Kidney glomerular epithelial cell (primary cell): ENCODE measurements around the gene KASH5.
"Not testable (repeated sequence)": the region's sequence is repeated elsewhere in the genome, so short reads cannot be mapped to it uniquely, and the experiment has no call there.

Experiments
- DNase-seq: peaks from one replicate; lab custom pipeline; 2025; lab: John Stamatoyannopoulos, UW

Gene KASH5

DNA sequence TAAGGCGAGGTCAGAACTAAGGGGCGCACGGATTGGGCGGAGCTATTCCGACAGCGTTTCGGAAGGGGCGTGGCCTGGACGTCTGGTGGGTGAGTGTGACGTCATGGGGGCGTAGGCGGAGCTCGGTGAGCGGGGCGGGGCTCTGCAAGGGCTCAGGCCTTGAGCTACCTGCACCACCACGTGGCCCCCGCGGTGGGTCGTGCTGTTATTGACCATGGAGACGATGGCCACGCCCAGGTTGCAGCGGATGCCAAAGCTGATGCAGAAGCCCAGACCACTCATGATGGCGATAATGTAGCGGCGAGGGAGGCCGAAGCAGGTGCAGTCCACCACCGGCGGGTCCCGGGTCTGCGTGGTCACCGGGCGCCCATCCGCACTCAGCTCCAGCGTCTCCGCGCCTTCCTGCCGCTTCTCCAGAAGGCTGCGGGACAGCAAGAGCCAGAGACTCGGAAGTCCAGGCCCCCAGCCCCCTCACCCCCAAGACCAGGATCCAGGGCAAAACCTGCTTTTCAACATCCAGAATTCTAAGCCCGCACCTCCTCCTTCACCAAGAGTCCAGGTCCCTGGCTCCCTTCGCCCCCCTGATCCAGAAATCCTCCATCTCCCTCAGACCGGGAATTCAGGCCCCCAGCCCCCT, 48.5 kb downstream of the KASH5 start:
- no peak for DNase-seq

GRCh38 chr19:49437231-49437630, 49.2 kb downstream of the KASH5 start:
- no peak for DNase-seq

GRCh38 chr19:49438261-49438660, 50.2 kb downstream of the KASH5 start:
- no peak for DNase-seq

- no peak for DNase-seq
Observed at GRCh38 chr19:49439836-49440235, 51.8 kb downstream of the KASH5 start.

- no peak for DNase-seq
Observed at GRCh38 chr19:49440439-49441209, 52.6 kb downstream of the KASH5 start.

- no peak for DNase-seq
Observed at GRCh38 chr19:49441210-49441959, 53.3 kb downstream of the KASH5 start, which contains the start of gene SLC17A7. TSS of gene SLC17A7 (minus strand) at chr19:49441527. CDS start at chr19:49441379, 148 bp downstream.

GRCh38 chr19:49441960-49442350, 53.9 kb downstream of the KASH5 start:
- DNase-seq = no peak

GRCh38 chr19:49442354-49442753, 54.3 kb downstream of the KASH5 start:
- no peak for DNase-seq

- peak; percentile 63 for DNase-seq
Observed at GRCh38 chr19:49442771-49443365, 54.8 kb downstream of the KASH5 start.

- peak; percentile 85 for DNase-seq
Observed at GRCh38 chr19:49443366-49444099, 55.5 kb downstream of the KASH5 start.

- not testable (repeated sequence) for DNase-seq
Observed at GRCh38 chr19:49444100-49444700, 56.2 kb downstream of the KASH5 start.

DNA sequence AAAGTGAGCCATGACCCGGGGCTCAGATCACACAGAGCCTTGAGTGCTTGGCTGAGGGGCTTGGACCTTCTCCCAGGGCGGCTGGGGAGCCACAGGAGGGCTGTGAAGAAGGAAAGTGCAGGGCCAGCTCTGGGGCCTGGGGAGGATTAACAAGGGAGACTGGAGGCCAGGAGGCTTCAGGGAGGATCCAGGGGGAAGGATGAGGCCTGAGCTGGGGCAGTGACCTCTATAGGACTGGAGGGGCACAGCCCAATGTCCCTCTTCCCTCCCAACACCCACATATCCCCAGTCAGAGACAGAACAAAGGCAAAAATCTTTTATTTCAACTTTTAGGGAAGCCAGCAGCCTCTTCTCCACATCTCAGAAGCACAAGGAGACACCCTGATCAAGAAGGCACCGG, 57.9 kb downstream of the KASH5 start:
- no peak for DNase-seq

DNA sequence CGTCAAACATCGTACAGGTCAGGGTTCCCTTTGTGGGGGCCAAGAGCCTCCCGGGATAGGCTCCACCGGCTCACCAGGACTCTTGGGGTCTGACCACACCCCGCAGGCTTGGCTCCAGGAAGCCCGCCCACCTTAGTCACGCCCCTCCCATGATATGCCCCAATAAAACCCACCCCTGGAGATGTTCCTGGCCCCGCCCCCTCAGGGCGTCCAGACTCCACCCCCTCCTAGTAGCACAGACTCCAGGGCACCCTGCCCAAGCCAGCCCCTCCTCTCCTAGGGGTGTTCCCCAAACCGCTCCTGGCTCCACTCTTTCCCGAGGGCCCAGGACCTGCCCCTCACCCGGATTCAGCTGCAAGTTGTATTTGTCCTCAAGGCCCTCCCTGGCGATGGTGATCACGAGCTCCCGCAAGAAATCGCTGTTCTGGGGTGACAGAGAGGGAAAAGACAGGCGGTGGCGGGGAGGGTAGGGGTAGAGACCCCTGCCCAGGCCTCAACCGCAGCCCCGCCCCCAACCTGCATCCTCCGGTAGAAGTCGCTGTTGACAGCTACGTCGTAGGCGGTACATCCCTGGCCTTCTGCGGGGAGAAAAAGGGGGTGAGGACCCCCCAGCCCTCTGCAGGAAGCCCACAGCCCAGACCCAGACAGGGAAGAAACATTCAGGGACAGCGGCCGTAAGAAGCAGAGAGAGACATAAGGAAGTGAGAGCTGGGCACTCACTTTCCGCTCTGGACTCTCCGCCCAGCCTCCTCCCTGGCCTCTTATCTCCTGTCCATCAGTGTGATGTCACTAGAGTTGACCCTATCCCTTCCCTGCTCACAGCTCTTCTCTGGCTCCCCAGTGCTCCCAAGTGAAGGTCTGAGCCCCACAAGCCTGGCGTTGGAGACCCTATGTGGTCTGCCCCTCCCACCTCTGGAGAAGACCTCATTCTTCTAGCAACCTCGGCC, 59.7 kb downstream of the KASH5 start:
- no peak for DNase-seq

DNA sequence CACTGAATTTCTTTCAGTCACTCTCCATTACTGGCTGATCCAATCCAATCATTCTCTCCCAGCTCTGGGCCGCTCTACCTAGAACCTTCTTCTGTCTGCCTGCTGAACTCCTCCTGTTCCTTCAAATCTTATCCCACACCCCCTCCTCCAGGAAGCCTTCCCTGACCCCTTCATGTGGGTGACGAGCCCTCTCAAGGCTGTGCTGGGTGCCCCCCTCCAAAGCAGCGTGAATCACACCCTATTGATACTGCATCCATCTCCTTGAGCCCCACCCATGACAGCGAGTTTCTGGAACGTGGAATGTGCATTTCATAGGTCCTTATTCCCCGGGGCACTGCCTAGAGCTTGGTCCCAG, 60.4 kb downstream of the KASH5 start:
- DNase-seq = no peak

DNA sequence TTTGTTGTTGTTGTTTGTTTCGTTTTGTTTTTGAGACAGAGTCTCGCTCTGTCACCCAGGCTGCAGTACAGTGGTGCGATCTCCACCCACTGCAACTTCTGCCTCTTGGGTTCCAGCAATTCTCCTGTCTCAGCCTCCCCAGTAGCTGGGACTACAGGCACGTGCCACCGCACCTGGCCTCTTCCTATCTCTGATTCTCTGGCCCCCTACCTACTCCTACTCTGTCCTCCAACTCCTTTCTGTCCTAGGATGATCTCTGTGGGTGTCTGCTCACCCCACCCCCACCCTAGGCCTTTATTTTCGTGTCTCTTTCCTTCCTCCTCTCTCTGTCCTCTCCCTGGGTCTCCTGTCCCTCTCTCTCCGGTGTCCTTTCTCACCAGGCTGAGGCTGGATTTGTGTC, 62.4 kb downstream of the KASH5 start:
- no peak for DNase-seq

- DNase-seq = peak; percentile 99
Observed at GRCh38 chr19:49451430-49452181, 63.6 kb downstream of the KASH5 start, which contains the start of gene PIH1D1. TSS of gene PIH1D1 (minus strand) at chr19:49451814. CDS start at chr19:49451574, 240 bp downstream.

- peak; percentile 94 for DNase-seq
Observed at GRCh38 chr19:49453013-49453756, 65.1 kb downstream of the KASH5 start, which contains the start of gene ALDH16A1. TSS of gene ALDH16A1 (plus strand) at chr19:49453225. CDS start at chr19:49453332, 107 bp downstream.

GRCh38 chr19:49453757-49454240, 65.8 kb downstream of the KASH5 start:
- no peak for DNase-seq
